ENCODE measurements around the gene KCNIP1.

The KCNIP1 gene

GRCh38 chr5:170498811-170499351 is 4.9 kb upstream of the KCNIP1 start:
- Histone ChIP-seq H3K4me1 (no peaks in the 10 kb centered on the region), H3K9me3 (no peaks in the 10 kb centered on the region), H3K36me3 (no peaks in the 10 kb centered on the region), H3K4me3 (ENCODE audit: low read depth, low read length) (no peak overlapping the region), H3K27me3 (peaks cover 32% of the 10 kb centered on the region)
- TF ChIP-seq CTCF (IDR thresholded peaks at IDR 0.05; ENCODE audit: low read depth, low read length) = no peak
- no peak for DNase-seq

- H3K4me3 ChIP-seq (ENCODE audit: low read depth, low read length) = no peak overlapping the region
Measured at GRCh38 chr5:170499621-170500020, 4.2 kb upstream of the KCNIP1 start.

GRCh38 chr5:170501361-170501760 is 2.5 kb upstream of the KCNIP1 start:
- DNase-seq = no peak
- H3K36me3 ChIP-seq = no peaks in the 10 kb centered on the region
- H3K9me3 ChIP-seq = no peaks in the 10 kb centered on the region
- no peaks in the 10 kb centered on the region for H3K4me1 ChIP-seq
- no peak overlapping the region for H3K4me3 ChIP-seq (ENCODE audit: low read depth, low read length)
- H3K27me3 ChIP-seq = peaks cover 50% of the 10 kb centered on the region
- no peak for TF ChIP-seq CTCF (IDR thresholded peaks at IDR 0.05; ENCODE audit: low read depth, low read length)

More at GRCh38 chr5:170499621-170500020, 4.2 kb upstream of the KCNIP1 start:
- TF ChIP-seq CTCF (IDR thresholded peaks at IDR 0.05; ENCODE audit: low read depth, low read length) = no peak
- Histone ChIP-seq H3K4me1 (no peaks in the 10 kb centered on the region), H3K36me3 (no peaks in the 10 kb centered on the region), H3K9me3 (no peaks in the 10 kb centered on the region), H3K27me3 (peaks cover 40% of the 10 kb centered on the region)
- no peak for DNase-seq

- H3K9me3 ChIP-seq = no peaks in the 10 kb centered on the region
- no peak overlapping the region for H3K4me3 ChIP-seq (ENCODE audit: low read depth, low read length)
- no peaks in the 10 kb centered on the region for H3K36me3 ChIP-seq
- no peak for DNase-seq
- TF ChIP-seq CTCF (IDR thresholded peaks at IDR 0.05; ENCODE audit: low read depth, low read length) = no peak
- peaks cover 54% of the 10 kb centered on the region for H3K27me3 ChIP-seq
- no peaks in the 10 kb centered on the region for H3K4me1 ChIP-seq
Measured at GRCh38 chr5:170501931-170502330, 1.9 kb upstream of the KCNIP1 start.

GRCh38 chr5:170504616-170505266 is 921 bp downstream of the KCNIP1 start:
- Histone ChIP-seq H3K9me3 (no peaks in the 10 kb centered on the region), H3K4me1 (no peaks in the 10 kb centered on the region), H3K27me3 (peaks cover 48% of the 10 kb centered on the region), H3K4me3 (ENCODE audit: low read depth, low read length) (no peak overlapping the region), H3K36me3 (no peaks in the 10 kb centered on the region)
- TF ChIP-seq CTCF (IDR thresholded peaks at IDR 0.05; ENCODE audit: low read depth, low read length) = no peak
- DNase-seq = no peak

- Histone ChIP-seq H3K9me3 (no peaks in the 10 kb centered on the region), H3K36me3 (no peaks in the 10 kb centered on the region), H3K27me3 (peaks cover 41% of the 10 kb centered on the region), H3K4me1 (no peaks in the 10 kb centered on the region), H3K4me3 (ENCODE audit: low read depth, low read length) (no peak overlapping the region)
- no peak for TF ChIP-seq CTCF (IDR thresholded peaks at IDR 0.05; ENCODE audit: low read depth, low read length)
- no peak for DNase-seq
Measured at GRCh38 chr5:170508036-170508435, 4.2 kb downstream of the KCNIP1 start.

Data from BE2C (cell line).